HepG2 (cell line): ENCODE measurements around the gene SIM1. TPM values are rescaled to one million over a fixed set of nuclear protein-coding genes. Genes with fewer than 3 reads are reported as not detected.

Experiments
- ATAC-seq: fragments of 200-7000 bp; cut with Tn5 transposase; 3 replicates; pipeline ENCODE4 v1.9.1; 2020; ENCODE audit warnings: mild to moderate bottlenecking, moderate library complexity
- BruUV-seq: library from RNA; stranded (reverse); fragments of 400-500 nt; replicated peaks from 2 replicates; lab custom pipeline; 2021; lab: Mats Ljungman, UMichigan
- CTCF ChIA-PET: fragments of 300-600 bp; formaldehyde crosslinking; extraction: SDS; loops from one replicate; lab custom pipeline; 2021; ENCODE audit warnings: low total read pairs, inconsistent platforms, low intra/inter-chr PET ratio; lab: Yijun Ruan, JAX
- POLR2A ChIA-PET: fragments of 350-600 bp; sonication (Branson Sonifier 250); formaldehyde crosslinking; loops from one replicate; lab custom pipeline; 2020; ENCODE audit warnings: antibody characterized with exemption, inconsistent platforms; lab: Yijun Ruan, JAX
- DNase-seq: peaks from one replicate; pipeline ENCODE4 v3.0.0-alpha.2; 2015; ENCODE audit warnings: low spot score
- FAIRE-seq: peaks from 3 replicates; lab custom pipeline; 2011; peaks lifted over from hg19 to GRCh38; lab: Jason Lieb, UNC
- H2AFZ ChIP-seq: one replicate; pipeline ENCODE4 v1.6.1; 2011; ENCODE audit warnings: low read length, inconsistent platforms
- H3K27ac ChIP-seq: fragments of 300-600 bp; 3 replicates; pipeline ENCODE4 v1.8.0; 2011; ENCODE audit warnings: mixed run types, mild to moderate bottlenecking, mixed read lengths, low read length, inconsistent platforms; ENCODE audit not compliant: insufficient read depth; ENCODE audit errors: extremely low read length
- H3K27me3 ChIP-seq, 2 experiments: fragments of 200-600 bp in 1 of 2; 2 replicates in 1 of 2; 3 replicates in 1 of 2; pipeline versions ENCODE4 v1.6.0 to v1.8.0; 2011; ENCODE audit warnings: low read length in 2 of 2, mild to moderate bottlenecking in 2 of 2, moderate library complexity in 2 of 2, inconsistent platforms in 1 of 2; ENCODE audit not compliant: insufficient read depth in 2 of 2, control insufficient read depth in 1 of 2
- H3K36me3 ChIP-seq, 2 experiments: fragments of 200-600 bp in 1 of 2; replicated peaks in 1 of 2; 2 replicates in 1 of 2; 3 replicates in 1 of 2; pipeline versions ENCODE4 v1.5.1 to v1.8.0; 2011; ENCODE audit warnings: low read length in 2 of 2, inconsistent platforms in 1 of 2; ENCODE audit not compliant: insufficient read depth in 2 of 2, control insufficient read depth in 1 of 2
- H3K4me1 ChIP-seq: 2 replicates; pipeline ENCODE4 v1.5.1; 2012; ENCODE audit warnings: low read length, inconsistent platforms; ENCODE audit not compliant: insufficient read depth
- H3K4me2 ChIP-seq: 2 replicates; pipeline ENCODE4 v1.6.0; 2011; ENCODE audit warnings: low read depth, low read length, inconsistent platforms
- H3K4me3 ChIP-seq, 3 experiments: fragments of 200-600 bp in 1 of 3; sonication (generic), shearing (Covaris generic) in 1 of 3; replicated peaks in 1 of 3; 2 replicates each; pipeline ENCODE4 v1.5.1; 2011 to 2016; ENCODE audit warnings: low read length in 3 of 3, inconsistent platforms in 2 of 3, low read depth in 2 of 3, mild to moderate bottlenecking in 2 of 3, control low read depth in 1 of 3, mixed read lengths in 1 of 3; ENCODE audit not compliant: insufficient read depth in 1 of 3
- H3K79me2 ChIP-seq: one replicate; pipeline ENCODE4 v1.6.1; 2011; ENCODE audit warnings: low read length, inconsistent platforms; ENCODE audit not compliant: insufficient read depth
- H3K9ac ChIP-seq: 2 replicates; pipeline ENCODE4 v1.6.0; 2011; ENCODE audit warnings: mild to moderate bottlenecking, low read depth, low read length, inconsistent platforms; ENCODE audit not compliant: insufficient read depth
- H3K9me3 ChIP-seq: 2 replicates; pipeline ENCODE4 v1.5.1; 2012; ENCODE audit warnings: mild to moderate bottlenecking, low read length
- H4K20me1 ChIP-seq: 2 replicates; pipeline ENCODE4 v1.6.0; 2011; ENCODE audit warnings: inconsistent platforms, mild to moderate bottlenecking, low read length, moderate library complexity; ENCODE audit not compliant: insufficient read depth
- HOXD1 ChIP-seq: sonication (generic); formaldehyde crosslinking; IDR thresholded peaks from 2 replicates; pipeline ENCODE4 v1.5.0; 2020; ENCODE audit warnings: missing genetic modification reagents
- NAIF1 ChIP-seq: sonication (generic); formaldehyde crosslinking; IDR thresholded peaks from 2 replicates; pipeline ENCODE4 v1.5.0; 2020; ENCODE audit warnings: mild to moderate bottlenecking, missing genetic modification reagents, borderline replicate concordance
- TCF7L2 ChIP-seq: IDR thresholded peaks from 2 replicates; pipeline ENCODE4 v1.6.1; 2011; ENCODE audit warnings: mild to moderate bottlenecking, low read depth, low read length, moderate library complexity
- ZBED4 ChIP-seq: sonication (generic); formaldehyde crosslinking; IDR thresholded peaks from 2 replicates; pipeline ENCODE4 v1.4.0; 2020; ENCODE audit warnings: missing genetic modification reagents, borderline replicate concordance
- ZFP62 ChIP-seq: sonication (generic); formaldehyde crosslinking; IDR thresholded peaks from 2 replicates; pipeline ENCODE4 v1.4.0; 2020; ENCODE audit warnings: missing genetic modification reagents
- WGBS: methylation state at CpG from one replicate; pipeline ENCODE4 v1.1.6; 2017; ENCODE audit warnings: low lambda C conversion rate; 5-methylcytosine and 5-hydroxymethylcytosine counted together
- in situ Hi-C: cut with HindIII; loops from 2 replicates; pipeline ENCODE4 v1.10.0; 2017; ENCODE audit warnings: low pct_unique_long_range_greater_than_20kb; ENCODE audit not compliant: extremely low pct_ligation_motif_present
- intact Hi-C: fragments of 100-400 bp; cut with micrococcal nuclease; formaldehyde crosslinking; loops from one replicate; pipeline ENCODE4 v1.10.0; 2022; ENCODE audit not compliant: unreplicated experiment
- polyA plus RNA-seq, 8 experiments: library from polyadenylated mRNA; depleted of rRNA in 3 of 8; stranded (reverse) in 7 of 8; unstranded in 1 of 8; fragments of >200 nt; fragmentation: Illumina TruSeq in 4 of 8; extraction: Trizol in 4 of 8; gene quantifications; 2 replicates each; pipeline versions ENCODE4 v1.2.1 to v1.2.3, GENCODE V29; 2011 to 2016; ENCODE audit warnings: low read depth in 4 of 8, missing spikeins in 1 of 8, mixed read lengths in 1 of 8; ENCODE audit not compliant: insufficient read depth in 1 of 8
- total RNA-seq, 5 experiments: library from RNA; depleted of rRNA; stranded (reverse); fragments of >200 nt; fragmentation: Illumina TruSeq; extraction: Trizol; gene quantifications; 2 replicates each; pipeline ENCODE4 v1.2.3, GENCODE V29; 2016; ENCODE audit warnings: low read depth in 1 of 5

SIM1 gene
- total and polyA plus RNA-seq, 2 of the 13 experiments (the other 11 are each of a cell fraction or from before 2014, with no cell fraction given): not detected

GRCh38 chr6:100451577-100451976, 13.1 kb downstream of the SIM1 start:
- in situ Hi-C loops: no loop called here
- Histone ChIP-seq H3K36me3 (no peaks in the 10 kb centered on the region), H2AFZ (no peak overlapping the region)
- intact Hi-C loops: no loop called here
- TF ChIP-seq ZFP62 (CRISPR knock-in tag) (no peak), HOXD1 (CRISPR knock-in tag) (no peak), NAIF1 (CRISPR knock-in tag) (no peak), ZBED4 (no peak), TCF7L2 (no peak)
- TF ChIP-seq, all 625 proteins: peak for 0
- no peak for DNase-seq
- WGBS: 0% methylated on average over 1 of the region's 1 CpG
- Histone ChIP-seq H3K79me2 (no peaks in the 10 kb centered on the region), H3K9ac (no peak overlapping the region), H3K27ac (no peak overlapping the region), H3K27me3 (peaks cover 8 to 54% of the 10 kb centered on the region in 2 experiments), H3K9me3 (no peaks in the 10 kb centered on the region), H4K20me1 (peaks cover 2% of the 10 kb centered on the region; the same call in 1 of the 2 replicates), H3K4me1 (no peaks in the 10 kb centered on the region), H3K4me3 (no peak overlapping the region), H3K4me2 (no peak overlapping the region)
- ATAC-seq: no peak
- FAIRE-seq: no peak
- ChIA-PET POLR2A (no interaction called here), CTCF (no interaction called here)
- BruUV-seq: no TSS peak
